Activated gamma-delta T cell treated with Interleukin-2 at 50 U/mL for 16 hours (primary cell): Measurements from ENCODE around the gene PAX4.

Experiments
- DNase-seq: peaks from one replicate; pipeline ENCODE4 v3.0.0-alpha.2; 2020

Gene PAX4

DNA sequence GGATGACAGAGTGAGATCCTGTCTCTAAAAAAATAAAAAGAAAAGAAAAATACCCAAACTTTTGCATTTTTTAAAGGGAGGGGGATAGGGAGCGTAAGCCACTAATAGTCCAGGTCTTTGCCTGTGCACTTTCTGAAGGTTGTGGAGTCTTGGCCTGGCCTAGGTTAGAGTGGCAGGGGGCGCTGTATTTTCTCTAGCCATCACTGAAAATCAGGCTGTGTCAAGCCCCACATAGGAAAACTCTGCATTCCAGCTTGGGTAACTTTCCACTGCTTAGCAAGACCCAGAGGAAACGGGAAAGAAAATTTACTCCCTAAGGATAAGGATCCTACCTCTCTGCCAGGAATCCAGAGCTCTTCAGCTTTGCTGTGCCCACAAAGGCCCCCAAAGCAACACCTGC lies 10.5 kb upstream of the PAX4 start:
- DNase-seq: no peak

GRCh38 chr7:127625331-127625730 lies 7.4 kb upstream of the PAX4 start:
- DNase-seq: no peak

DNA sequence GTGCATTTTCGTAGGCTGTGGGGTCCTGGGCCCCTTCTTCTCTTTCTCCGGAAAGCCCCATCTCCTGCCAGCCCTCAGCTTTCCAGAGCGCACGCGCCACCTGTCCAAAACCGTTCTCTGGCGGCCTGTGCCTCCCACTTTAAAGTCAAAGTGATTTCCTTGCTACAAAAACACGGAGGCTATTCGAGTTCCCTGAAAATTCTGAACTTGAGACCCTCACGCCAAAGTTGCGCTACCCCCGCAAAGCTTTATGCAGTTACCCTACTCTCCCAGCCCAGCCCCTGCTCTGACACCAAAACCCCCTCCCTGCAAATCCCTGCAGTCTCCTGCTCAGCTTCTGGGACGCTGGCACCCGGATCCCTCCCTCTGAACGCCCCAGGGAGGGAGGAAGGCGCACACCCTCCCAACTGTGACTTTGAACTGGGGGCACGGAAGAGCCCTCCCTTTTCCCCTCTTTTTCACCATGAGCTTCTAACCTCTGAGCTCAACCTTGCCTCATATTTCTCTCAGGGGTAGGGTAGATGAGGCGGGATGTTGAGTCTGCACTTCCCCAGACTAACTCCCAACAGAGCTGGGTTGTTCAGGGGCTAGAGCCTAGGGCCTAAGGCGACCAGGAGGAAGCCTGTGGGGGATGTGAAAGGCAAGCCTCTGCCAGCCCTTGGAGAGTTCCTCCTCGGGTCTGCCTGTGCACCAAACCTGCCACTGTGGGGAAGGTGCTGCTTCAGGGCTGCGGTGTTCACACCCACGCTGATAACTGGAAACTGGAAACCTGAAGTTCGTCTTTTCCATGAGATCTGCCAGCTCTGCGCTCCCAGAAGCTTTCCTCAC lies 2.7 kb upstream of the PAX4 start:
- DNase-seq: no peak

DNA sequence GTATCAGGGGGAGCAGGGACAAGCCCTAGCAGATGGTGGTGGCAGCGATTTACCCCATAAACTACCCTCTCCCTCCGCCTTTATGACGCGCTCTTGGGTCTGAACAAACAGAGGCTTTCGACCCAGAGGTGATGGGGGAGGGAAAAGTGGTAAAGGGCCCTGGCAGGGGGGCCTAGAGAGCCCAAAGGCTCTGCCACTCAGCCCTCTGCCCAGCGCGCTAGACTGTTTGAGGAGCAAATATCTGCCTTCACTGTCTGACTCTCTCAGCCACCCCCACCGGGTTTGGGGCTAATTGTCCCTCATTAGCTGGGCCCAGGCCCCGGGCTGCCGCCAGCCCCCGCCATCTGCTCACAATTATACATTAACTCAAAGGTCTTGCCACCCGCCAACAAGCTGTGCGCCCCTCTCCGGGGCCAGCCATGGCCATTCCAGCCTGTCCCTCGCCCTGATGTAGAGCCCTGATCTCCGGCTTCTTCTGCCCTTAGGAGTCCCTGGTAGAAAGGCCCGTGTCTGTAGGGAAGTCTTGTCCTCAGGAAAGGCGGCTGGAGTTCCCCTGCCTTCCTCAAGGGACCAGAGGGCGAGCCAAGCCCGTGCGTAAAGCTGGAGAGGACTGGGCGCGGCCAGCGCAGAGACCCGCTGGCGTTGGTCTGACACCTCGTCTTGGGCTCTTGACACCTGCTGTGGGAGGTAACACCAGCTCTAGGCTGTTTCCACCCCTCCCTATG lies 1.9 kb upstream of the PAX4 start:
- DNase-seq: no peak

GRCh38 chr7:127618775-127619174 lies 833 bp upstream of the PAX4 start:
- no peak for DNase-seq

DNA sequence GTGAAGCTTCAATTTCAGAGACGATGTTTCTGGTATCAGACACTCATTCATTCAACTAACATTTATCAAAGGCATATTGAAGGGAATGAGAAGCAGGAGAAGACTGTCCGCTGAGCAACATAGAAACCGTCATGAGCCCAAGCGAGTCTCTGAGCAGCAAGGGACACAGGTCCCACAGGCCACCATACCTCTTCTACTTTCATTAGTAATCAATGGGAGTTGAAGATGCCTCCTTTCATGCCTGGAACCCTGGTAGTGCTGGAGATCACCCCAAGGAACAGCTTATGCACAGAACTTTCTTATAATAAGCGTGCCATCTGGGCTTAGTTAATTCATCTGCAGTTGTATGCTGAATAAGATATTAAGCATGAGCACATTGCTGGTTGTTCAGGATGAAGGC lies 1.2 kb downstream of the PAX4 start:
- no peak for DNase-seq

- DNase-seq: no peak
Measured at GRCh38 chr7:127612263-127612662, 5.7 kb downstream of the PAX4 start.

DNA sequence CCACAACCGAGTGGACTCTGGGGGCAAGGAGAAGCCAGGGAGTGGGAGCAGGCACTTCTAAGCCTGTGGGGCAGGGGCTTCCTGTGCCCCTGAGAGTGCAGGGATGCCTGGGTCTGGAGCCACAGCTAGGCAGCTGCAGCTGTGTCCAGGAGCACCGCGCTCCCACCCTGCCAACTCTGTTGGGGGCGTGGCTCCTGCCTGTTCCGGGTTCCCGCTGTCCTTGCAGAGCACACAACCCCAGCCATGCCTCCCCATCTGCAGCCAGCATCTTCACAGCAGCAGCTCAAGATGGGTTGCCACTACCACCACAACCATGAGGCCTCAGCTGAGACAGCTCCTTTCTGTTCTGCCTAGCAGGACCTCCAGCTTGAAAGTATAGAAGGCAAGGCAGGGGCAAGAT lies 8.6 kb downstream of the PAX4 start:
- DNase-seq: no peak

- DNase-seq: no peak
Measured at GRCh38 chr7:127608446-127608845, 9.5 kb downstream of the PAX4 start.

- DNase-seq: no peak
Measured at GRCh38 chr7:127600885-127601284, 17.1 kb downstream of the PAX4 start.

DNA sequence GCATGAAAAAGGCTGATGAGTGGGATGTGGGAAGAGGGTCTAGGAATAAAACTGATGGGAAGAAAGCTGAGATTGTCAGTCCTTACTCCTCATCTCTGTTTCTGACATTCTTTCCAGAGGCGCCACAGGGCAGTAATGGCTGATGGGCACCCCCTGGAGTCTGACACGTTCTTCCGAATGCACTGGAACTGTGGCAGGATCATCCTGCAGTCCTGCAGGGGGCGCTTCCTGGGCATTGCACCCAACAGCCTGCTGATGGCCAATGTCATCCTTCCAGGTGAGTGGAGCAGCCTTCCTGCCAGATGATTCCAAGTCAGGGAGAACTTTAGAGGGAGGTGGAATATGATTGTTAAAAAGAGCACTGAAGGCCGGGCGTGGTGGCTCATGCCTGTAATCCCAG lies 19.6 kb downstream of the PAX4 start:
- DNase-seq: no peak

GRCh38 chr7:127595737-127596136 lies 22.2 kb downstream of the PAX4 start:
- no peak for DNase-seq

- no peak for DNase-seq
Measured at GRCh38 chr7:127594490-127594889, 23.5 kb downstream of the PAX4 start.

DNA sequence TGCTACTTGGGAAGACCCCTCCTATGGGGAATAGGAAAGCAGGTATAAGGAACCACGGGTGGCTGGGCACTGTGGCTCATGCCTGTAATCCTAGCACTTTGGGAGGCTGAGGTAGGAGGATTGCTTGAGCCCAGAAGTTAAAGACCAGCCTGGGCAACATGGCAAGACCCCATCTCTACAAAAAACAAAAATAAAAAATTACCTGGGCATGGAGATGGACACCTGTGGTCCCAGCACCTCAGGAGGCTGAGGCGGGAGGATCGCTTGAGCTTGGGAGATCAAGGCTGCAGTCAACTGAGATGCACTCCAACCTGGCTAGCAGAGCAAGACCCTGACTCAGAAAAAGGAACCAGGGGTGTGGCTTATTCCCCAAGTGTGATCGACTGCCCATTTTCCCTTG lies 25.4 kb downstream of the PAX4 start:
- no peak for DNase-seq

DNA sequence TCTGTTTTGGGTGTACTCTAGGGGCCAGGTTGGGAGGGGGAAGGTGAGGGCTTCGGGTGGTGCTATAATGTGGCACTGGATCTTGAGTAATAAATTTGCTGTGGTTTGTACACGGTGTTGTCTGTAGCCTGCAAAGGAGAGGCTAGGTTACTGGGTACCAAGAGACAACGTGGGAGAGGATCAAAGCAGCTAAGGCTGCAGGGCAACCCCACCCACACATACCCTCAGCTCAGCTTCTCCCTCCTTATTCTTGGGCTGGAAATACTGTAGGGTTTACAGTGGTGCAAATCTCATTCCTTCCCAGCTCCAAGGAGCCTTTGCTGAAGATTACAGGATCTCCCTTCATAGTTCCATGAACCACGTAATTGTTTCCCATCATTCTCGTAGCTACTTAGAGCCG lies 26.4 kb downstream of the PAX4 start:
- no peak for DNase-seq

GRCh38 chr7:127591189-127591588 lies 26.8 kb downstream of the PAX4 start:
- no peak for DNase-seq

DNA sequence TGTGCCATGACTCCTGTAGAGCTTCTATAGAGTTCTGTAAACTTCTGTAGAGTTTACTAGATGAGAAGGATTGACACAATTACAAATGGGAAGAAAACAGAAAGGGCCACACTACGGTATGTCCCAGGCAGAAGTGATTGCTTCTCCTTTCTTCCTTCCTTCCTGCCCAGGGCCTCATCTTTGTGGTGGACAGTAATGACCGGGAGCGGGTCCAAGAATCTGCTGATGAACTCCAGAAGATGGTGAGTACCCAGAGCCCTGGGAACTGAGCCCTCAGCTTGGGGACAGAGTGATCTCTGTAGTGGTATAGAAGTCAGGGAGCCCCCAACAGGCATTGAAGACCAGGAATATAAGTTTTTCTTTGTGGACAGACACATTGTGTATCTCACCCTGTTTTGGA lies 28.0 kb downstream of the PAX4 start:
- no peak for DNase-seq

GRCh38 chr7:127588697-127589482 lies 29.1 kb downstream of the PAX4 start:
- peak; percentile 18 for DNase-seq

GRCh38 chr7:127588019-127588696 lies 29.8 kb downstream of the PAX4 start, which contains the start of gene ARF5:
TSS of gene ARF5 (plus strand) at chr7:127588411. CDS start at chr7:127588499, 88 bp downstream.
- DNase-seq: peak; percentile 84

GRCh38 chr7:127587663-127588018 lies 30.3 kb downstream of the PAX4 start:
- DNase-seq: no peak

- DNase-seq: no peak
Measured at GRCh38 chr7:127586346-127586745, 31.6 kb downstream of the PAX4 start.

DNA sequence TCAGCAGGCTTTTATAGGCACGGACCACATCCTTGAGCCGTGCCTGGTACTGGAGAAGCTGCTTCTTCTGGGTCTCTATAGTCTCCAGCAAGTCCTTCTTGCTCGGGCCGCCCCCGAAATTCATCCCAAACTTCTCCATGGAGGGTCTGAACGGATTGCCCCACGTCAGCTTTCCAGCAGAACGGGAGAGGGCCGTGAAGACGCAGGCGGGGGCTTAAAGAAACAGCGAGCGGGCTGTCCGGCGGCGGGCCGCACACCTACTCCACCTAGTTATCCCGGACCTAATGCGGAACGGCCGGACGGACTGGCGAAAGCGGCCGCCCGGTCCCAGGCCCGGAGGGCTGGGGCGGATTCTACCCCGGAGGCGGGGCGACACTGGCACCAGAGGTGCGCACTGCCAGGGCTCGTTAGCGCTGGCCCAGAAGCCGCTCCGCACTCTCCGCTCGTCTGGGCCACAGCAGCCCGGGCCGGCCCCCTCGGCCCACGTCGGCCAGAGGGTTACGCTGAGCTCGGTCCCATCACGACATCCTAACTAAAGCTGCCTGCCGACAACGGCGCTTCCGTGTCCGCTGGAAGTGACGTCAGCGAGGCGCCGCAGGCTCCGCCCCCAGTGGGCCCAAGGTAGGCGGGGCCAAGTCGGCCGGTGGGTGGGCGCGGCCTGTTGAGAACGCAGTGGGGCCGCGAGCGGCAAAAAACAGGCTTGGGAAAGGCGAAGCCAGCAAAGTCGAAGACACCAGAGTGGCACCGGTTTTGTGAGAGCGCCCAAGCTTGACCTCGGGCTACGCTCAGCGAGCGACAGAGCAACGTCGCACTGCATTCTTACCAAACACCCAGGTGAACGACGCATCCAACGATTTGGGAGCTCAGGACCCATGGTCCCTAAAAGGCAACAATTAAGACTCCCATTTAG lies 32.6 kb downstream of the PAX4 start, which contains the start of gene GCC1:
Gene GCC1 (minus strand): TSS at position 553 of the 910 bp plus-strand sequence. CDS start 414 bp downstream, at position 139.
- DNase-seq: peak; percentile 93
